GM23248 (cell line): ENCODE measurements around the gene WBP2. TPM values are rescaled to one million over a fixed set of nuclear protein-coding genes. Genes with fewer than 3 reads are reported as not detected.

Source experiments
- DNase-seq: peaks from one replicate; pipeline ENCODE4 v3.0.0-alpha.2; 2015
- H2AFZ ChIP-seq: fragments of 200-600 bp; sonication (generic); 2 replicates; pipeline ENCODE4 v1.6.1; 2016; ENCODE audit warnings: antibody characterized with exemption
- H3F3A ChIP-seq: fragments of 200-600 bp; sonication (generic); 2 replicates; pipeline ENCODE4 v1.6.1; 2016; ENCODE audit warnings: mild to moderate bottlenecking, antibody characterized with exemption, mixed run types; ENCODE audit not compliant: insufficient read depth
- H3K27ac ChIP-seq: fragments of 200-600 bp; sonication (generic); 2 replicates; pipeline ENCODE4 v1.5.1; 2016; ENCODE audit warnings: mild to moderate bottlenecking
- H3K27me3 ChIP-seq: fragments of 200-600 bp; sonication (generic); replicated peaks from 2 replicates; pipeline ENCODE4 v1.6.1; 2016; ENCODE audit warnings: mild to moderate bottlenecking; ENCODE audit not compliant: insufficient read depth
- H3K36me3 ChIP-seq: fragments of 200-600 bp; sonication (generic); 2 replicates; pipeline ENCODE4 v1.6.1; 2016; ENCODE audit warnings: low read depth, mild to moderate bottlenecking
- H3K4me1 ChIP-seq: fragments of 200-600 bp; sonication (generic); 2 replicates; pipeline ENCODE4 v1.6.1; 2016; ENCODE audit warnings: mild to moderate bottlenecking; ENCODE audit not compliant: insufficient read depth
- H3K4me2 ChIP-seq: fragments of 200-600 bp; sonication (generic); one replicate; pipeline ENCODE4 v1.6.1; 2016; ENCODE audit warnings: mild to moderate bottlenecking; ENCODE audit not compliant: unreplicated experiment
- H3K4me3 ChIP-seq: fragments of 200-600 bp; sonication (generic); 2 replicates; pipeline ENCODE4 v1.5.1; 2016; ENCODE audit warnings: mild to moderate bottlenecking
- H3K79me2 ChIP-seq: fragments of 200-600 bp; sonication (generic); 2 replicates; pipeline ENCODE4 v1.6.1; 2016; ENCODE audit warnings: mild to moderate bottlenecking; ENCODE audit not compliant: insufficient read depth
- H3K9ac ChIP-seq: fragments of 200-600 bp; sonication (generic); 2 replicates; pipeline ENCODE4 v1.6.1; 2016; ENCODE audit warnings: mild to moderate bottlenecking
- H3K9me2 ChIP-seq: fragments of 200-600 bp; sonication (generic); 2 replicates; pipeline ENCODE4 v1.6.1; 2016; ENCODE audit warnings: mixed run types, mild to moderate bottlenecking, moderate library complexity; ENCODE audit not compliant: insufficient read depth
- H3K9me3 ChIP-seq: fragments of 200-600 bp; sonication (generic); one replicate; pipeline ENCODE4 v1.6.1; 2017; ENCODE audit warnings: low read depth
- H4K20me1 ChIP-seq: fragments of 200-600 bp; sonication (generic); 2 replicates; pipeline ENCODE4 v1.6.0; 2016; ENCODE audit not compliant: insufficient read depth
- EZH2 ChIP-seq: fragments of 200-600 bp; sonication (generic); IDR thresholded peaks from 2 replicates; pipeline ENCODE4 v1.6.1; 2018; ENCODE audit warnings: antibody characterized with exemption, mild to moderate bottlenecking; ENCODE audit not compliant: insufficient read depth, poor library complexity, severe bottlenecking
- EZH2phosphoT487 ChIP-seq: fragments of 200-600 bp; sonication (generic); IDR thresholded peaks from 2 replicates; pipeline ENCODE4 v1.6.1; 2018; ENCODE audit warnings: antibody characterized with exemption, moderate library complexity, mild to moderate bottlenecking, low read depth; ENCODE audit not compliant: insufficient read depth
- WGBS, 2 experiments: methylation state at CpG; one replicate each; pipeline ENCODE4 v1.1.6; 2015 to 2017; ENCODE audit warnings: low lambda C conversion rate in 2 of 2, low coverage in 1 of 2; ENCODE audit errors: missing lambda C conversion rate in 2 of 2; 5-methylcytosine and 5-hydroxymethylcytosine counted together
- in situ Hi-C: fragments of 300-500 bp; cut with MboI; formaldehyde crosslinking; loops from 2 replicates; pipeline ENCODE4 v1.15.0; 2020
- polyA plus RNA-seq: library from polyadenylated mRNA; unstranded; fragments of >200 nt; fragmentation: Nextera tagmentation; extraction: Ambion mirVana; gene quantifications from 2 replicates; pipeline ENCODE4 v1.2.1, GENCODE V29; 2016
- total RNA-seq: library from RNA; depleted of rRNA; stranded (reverse); fragments of >200 nt; shearing (Covaris generic); gene quantifications from 2 replicates; pipeline ENCODE4 v1.2.3, GENCODE V29; 2014

WBP2 gene
- total and polyA plus RNA-seq, 2 experiments from 2014 or later, result 17.4 to 59.4 TPM

DNA sequence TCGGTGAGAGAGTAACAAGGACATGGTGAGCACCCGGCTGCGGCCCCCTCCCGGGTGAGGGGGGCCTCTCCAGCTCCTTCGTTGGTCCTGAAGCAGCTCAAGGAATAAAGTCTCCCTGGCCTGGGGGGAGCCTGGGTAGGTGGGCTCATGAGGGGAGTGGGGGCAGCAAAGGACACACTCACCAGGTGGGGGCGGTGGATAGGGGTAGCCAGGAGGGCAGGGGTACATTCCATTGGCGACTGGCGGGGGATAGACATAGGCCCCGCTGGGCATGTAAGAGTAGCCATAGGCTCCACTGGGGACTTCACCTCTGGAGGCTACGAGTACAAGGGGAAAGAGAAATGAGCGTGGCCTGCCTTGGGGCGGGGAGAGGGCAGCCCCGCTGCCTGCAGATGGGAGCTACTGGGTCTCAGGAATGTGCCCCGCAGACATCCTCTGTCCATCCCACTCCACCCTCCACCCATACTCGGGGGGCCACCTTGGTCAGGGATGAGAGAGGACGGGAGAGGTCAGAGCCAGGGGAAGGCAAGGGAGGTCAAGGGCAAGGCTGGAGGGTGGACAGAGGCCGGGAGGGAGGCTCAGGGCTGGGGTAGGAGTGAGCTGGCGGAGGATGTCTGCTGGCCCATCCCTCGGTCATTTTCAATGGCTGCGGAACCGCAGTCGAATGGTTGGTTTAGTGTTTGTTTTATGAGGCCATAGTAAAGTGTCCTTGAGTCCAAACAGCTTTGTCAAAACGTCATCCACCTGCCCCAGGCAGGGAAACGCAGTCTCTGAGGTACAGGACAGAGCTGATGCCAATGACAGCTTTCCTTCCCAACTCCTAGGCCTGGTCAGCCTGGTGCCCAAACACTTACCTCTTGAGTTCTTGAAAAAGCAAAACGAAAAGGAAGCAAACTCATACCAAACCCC is 7.3 kb downstream of the WBP2 start:
- Histone ChIP-seq H3K4me2 (no peak overlapping the region), H3K9ac (no peak overlapping the region), H3K27me3 (no peaks in the 10 kb centered on the region), H3F3A (no peaks in the 10 kb centered on the region), H3K27ac (no peak overlapping the region), H3K4me3 (no peak overlapping the region), H2AFZ (no peak overlapping the region), H3K9me3 (no peaks in the 10 kb centered on the region), H4K20me1 (no peaks in the 10 kb centered on the region), H3K4me1 (peaks cover 3% of the 10 kb centered on the region), H3K79me2 (no peaks in the 10 kb centered on the region), H3K9me2 (no peaks in the 10 kb centered on the region), H3K36me3 (peaks cover 12% of the 10 kb centered on the region)
- no peak for DNase-seq
- TF ChIP-seq EZH2phosphoT487, result no peak
- no peak for TF ChIP-seq EZH2
- in situ Hi-C loops, result no loop called here
- 88 to 89% methylated on average over 22 to 25 of the region's 25 CpGs for WGBS, 2 experiments

DNA sequence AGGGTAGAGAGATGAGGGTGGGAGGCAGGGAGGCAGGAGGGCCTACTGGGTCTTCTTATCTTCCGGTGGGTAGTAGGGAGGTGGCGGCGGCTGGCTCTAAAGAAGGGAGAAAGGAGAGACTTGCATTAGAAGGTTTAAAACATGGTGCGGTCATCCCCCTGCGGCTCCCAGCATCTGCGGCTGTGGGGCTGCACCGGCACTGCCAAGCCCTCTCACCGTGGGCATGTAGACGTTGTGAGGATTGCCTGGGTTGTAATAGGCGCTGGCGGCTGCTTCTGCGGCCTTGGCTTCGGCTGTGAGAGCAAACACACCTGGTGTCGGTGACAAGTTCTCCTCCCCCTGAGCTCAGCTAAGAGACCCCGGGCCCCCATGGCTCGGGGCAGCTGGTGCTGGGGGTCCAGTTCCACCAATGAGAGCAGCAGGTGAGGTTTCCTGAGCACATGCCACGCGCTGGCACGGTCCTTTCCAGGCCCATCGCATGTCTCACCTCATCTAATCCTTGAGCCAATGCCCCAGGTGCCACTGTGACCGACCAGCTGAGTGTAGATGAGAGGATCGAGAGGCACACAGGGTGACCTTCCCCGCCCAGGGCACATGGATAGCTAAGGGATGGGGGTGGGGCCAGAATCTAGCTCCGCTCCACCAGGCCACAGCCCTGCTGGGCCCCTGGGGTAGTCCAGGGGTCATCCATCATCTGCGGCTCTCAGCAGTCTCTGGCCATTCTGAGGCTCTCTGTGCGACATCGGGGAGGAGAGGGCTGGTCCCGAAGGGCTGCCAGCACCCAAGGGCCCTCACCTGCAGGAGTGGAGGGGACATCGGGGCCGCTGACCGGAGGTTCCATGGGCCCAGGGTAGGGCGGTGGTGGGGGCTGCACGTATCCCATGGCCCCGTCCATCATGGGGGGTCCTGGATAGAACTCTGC is 8.2 kb downstream of the WBP2 start:
- no peaks in the 10 kb centered on the region for H3K27me3 ChIP-seq
- DNase-seq, result no peak
- no peak overlapping the region for H3K4me2 ChIP-seq
- peaks cover 3% of the 10 kb centered on the region for H3K4me1 ChIP-seq
- no peaks in the 10 kb centered on the region for H3F3A ChIP-seq
- H3K9me3 ChIP-seq, result no peaks in the 10 kb centered on the region
- H4K20me1 ChIP-seq, result no peaks in the 10 kb centered on the region
- 89% methylated on average over 28 to 34 of the region's 34 CpGs for WGBS, 2 experiments
- no peaks in the 10 kb centered on the region for H3K9me2 ChIP-seq
- no peak overlapping the region for H3K4me3 ChIP-seq
- H3K36me3 ChIP-seq, result peaks cover 12% of the 10 kb centered on the region
- in situ Hi-C loops, result no loop called here
- no peak overlapping the region for H2AFZ ChIP-seq
- TF ChIP-seq EZH2phosphoT487, result no peak
- TF ChIP-seq EZH2, result no peak
- no peak overlapping the region for H3K9ac ChIP-seq
- no peaks in the 10 kb centered on the region for H3K79me2 ChIP-seq
- H3K27ac ChIP-seq, result no peak overlapping the region

DNA sequence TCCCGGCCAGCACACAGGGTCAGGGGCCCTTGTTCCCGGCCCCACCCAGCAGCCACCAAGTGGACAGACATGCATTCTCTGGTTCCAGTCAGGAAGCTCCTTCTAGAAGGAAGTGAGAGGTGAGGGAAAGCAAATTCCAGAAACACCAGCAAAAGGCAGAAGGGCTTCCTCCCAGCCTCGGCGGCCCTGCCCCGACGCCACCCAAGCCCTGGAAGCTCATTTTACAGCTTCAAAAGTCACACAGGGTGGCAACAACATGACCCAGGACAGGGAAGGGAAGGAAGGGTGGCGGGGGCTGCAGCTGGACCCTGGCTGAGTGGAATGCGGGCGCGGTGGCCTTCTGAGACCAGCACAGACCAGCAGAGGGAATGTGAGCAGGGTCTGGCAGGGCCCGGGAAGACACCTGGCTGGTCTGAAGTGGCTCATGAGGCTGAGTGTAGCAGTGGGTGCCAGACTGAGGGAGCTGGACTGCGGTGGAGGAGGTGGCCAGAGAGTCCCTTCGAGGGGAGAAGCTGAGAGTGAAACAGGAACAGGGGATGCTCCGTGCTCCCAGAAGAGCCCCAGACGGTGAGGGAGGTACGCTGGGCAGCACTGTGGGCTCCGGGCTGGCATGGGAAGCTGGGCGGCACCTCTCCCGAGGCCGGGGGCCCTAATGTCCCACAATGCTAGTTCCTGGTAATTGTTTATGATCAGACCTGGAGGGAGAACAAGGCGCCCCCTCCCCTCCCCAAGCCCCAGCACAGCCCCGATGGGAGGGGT is 9.0 kb downstream of the WBP2 start:
- in situ Hi-C loops, result no loop called here
- H3K9me2 ChIP-seq, result no peaks in the 10 kb centered on the region
- no peak overlapping the region for H2AFZ ChIP-seq
- H3K79me2 ChIP-seq, result no peaks in the 10 kb centered on the region
- 77 to 88% methylated on average over 12 to 22 of the region's 22 CpGs for WGBS, 2 experiments
- no peaks in the 10 kb centered on the region for H4K20me1 ChIP-seq
- H3K4me2 ChIP-seq, result no peak overlapping the region
- peaks cover 3% of the 10 kb centered on the region for H3K4me1 ChIP-seq
- no peak overlapping the region for H3K27ac ChIP-seq
- H3K9ac ChIP-seq, result no peak overlapping the region
- H3K27me3 ChIP-seq, result no peaks in the 10 kb centered on the region
- H3F3A ChIP-seq, result no peaks in the 10 kb centered on the region
- H3K36me3 ChIP-seq, result peaks cover 8% of the 10 kb centered on the region
- no peak overlapping the region for H3K4me3 ChIP-seq
- no peak for DNase-seq
- H3K9me3 ChIP-seq, result no peaks in the 10 kb centered on the region
- TF ChIP-seq EZH2phosphoT487 (no peak), EZH2 (no peak)
